Medulla oblongata (tissue), 1 donor: ENCODE results near the gene DPYD.

Experiments used
- DNase-seq: peaks from one replicate; pipeline ENCODE4 v3.0.0-alpha.2; 2015; ENCODE audit errors: extremely low spot score

Gene DPYD

DNA sequence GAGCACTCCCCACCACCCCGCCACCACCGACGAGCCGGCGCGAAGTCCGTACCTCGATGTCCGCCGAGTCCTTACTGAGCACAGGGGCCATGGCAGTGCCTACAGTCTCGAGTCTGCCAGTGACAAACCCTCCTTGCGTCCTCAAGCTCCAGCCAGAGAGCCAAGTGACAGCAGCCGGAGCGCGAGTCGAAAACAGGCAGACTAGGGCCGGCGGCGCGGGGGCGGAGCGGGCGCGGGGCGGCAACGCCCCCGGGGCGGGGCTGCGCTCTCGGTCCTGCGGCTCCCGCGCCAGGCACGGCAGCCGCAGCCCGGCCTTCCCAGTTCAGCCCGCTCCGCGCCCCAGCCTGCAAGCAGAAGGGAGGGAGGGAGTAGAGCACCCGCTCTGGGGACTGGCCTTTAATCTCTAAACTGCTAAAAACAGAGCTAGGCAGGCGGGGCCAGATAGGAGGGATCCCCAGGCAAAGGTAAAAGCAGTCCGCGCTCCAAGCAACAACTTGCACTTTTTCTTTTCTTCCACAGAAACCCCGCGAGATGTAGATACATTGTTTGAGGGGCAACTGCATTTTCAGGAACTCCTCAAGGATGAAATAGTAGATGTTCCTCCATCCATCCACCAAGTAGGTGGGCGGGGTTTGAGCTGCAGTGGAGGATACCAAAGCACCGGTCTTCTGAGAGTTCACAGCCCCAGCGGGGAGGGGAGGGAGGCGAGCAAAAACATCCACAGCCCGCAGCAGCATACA, at the start of gene DPYD:
Gene DPYD, minus strand, starts transcription at position 203 of the 740 bp plus-strand sequence. Its CDS starts 112 bp downstream, at position 91.
- DNase-seq = peak; percentile 89

DNA sequence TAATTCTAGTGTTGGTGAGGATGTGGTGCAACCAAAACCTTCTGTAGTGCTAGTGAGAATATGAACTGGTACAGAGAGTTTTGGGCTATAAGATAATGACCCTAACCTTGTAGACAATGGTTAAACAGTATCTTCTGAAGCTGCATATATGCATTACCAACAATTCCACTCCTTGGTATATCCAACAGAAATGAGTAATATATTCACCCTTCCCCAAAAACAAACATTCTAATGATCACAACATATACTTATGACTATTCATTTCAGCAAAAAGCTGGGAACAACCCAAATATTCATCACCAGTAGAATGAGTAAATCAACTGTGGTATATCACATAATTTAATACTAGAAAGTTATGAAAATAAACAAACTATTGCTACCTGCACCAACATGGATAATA, 39.6 kb upstream of the DPYD start:
- DNase-seq = no peak

DNA sequence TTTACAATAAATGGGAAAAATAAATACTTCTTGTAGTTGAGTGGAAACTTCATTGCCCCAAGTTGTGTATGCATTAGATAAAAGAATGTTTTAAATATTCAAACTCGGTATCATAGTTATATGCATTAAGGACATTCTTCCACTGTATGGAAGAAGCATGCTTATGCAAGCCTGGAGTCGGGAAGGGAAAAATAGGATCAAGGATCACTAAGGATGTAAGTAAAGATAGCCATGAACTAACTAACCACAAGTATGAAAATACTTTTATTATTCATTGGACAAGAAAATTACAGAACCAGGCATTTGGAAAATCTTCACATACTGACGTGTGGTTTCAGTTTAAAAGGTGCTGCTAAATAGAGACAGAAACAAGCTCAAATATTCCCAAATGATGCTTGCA, 26.9 kb upstream of the DPYD start:
- DNase-seq = no peak

DNA sequence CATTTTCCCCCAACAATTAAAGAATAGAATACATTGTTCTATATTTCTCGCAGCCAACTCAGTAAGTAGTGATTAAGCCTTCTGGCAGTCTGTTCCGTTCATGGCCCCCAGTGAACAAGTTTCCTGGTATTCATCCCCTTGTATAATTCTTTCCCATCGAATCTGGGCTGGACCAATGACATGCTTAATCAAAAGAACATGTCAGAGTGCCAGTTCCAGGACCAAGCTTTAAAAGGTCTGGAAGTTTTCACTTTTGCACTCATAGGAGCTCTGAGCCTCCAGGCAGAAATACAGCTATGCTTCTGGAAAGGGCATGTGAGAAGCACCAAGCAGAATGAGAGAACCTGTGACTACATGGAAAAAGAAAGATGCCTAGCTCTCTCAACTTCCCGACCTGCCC, 22.5 kb upstream of the DPYD start:
- DNase-seq = no peak

DNA sequence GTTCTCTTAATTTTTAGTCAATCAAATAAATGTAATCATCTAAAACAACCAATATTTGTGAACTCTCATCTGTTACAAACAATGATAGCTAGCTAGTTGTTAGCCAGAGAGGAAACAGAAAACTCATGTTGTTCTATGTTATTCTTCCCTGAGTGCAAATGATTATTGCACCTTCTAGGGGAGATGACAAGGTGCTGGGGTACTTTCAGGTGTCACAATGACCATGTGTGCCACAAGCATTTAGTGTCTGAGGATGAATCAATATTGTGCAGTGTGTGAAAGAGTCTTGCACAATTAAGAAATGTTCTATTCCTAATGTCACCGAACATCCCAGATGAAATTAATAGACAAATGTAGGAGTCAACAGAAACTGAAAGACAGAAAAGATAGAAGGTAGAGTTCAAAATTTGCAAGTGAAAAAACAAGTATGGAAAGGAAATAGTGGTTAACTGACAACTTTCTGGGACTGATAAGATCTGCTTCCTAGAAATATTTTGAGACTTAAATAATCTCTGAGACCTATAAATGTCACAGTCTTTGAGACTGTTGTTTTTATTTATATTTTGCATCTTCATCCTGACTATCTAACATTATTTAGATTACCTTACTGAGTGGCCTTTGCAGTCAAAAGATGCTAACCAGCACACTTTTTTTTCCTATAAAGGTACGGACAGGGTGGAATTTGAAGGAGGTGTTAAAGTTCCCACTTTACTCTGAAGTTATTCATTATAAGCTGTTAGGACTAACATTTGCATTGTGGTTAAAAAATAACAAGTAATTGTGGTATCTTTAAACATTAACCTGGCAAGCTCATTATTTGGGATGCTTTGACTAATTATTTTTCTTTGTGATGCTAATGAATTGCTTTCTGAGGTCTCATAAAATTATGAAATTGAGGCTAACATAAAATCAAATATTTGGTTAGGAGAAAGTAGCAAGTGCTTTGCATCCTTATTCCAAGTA, 21.6 kb upstream of the DPYD start:
- no peak for DNase-seq

- DNase-seq = no peak
Measured at GRCh38 chr1:97938285-97938642, 17.4 kb upstream of the DPYD start.

DNA sequence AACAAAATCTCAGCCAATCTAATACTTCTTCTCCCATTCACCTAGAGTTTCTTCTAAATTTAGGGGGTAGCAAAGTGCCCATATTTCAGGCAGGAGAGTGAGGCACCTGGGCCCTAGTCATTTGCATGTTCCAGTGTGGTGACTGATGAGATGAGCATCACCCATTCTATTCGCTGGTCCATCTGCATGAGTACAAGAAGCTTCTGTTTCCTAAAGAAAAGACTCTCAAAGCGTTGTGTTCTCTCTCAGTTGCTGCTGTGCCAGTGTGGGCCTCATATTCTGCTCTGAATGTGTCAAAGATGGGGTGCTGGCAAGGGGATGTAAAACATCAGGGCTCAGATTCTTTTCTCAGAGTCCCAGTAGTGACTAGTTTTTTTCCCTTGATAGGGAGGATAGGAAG, 16.1 kb upstream of the DPYD start:
- DNase-seq = peak; percentile 88

GRCh38 chr1:97934491-97934890, 13.7 kb upstream of the DPYD start:
- no peak for DNase-seq

GRCh38 chr1:97929874-97930851, 9.3 kb upstream of the DPYD start:
- no peak for DNase-seq

- DNase-seq = no peak
Measured at GRCh38 chr1:97926017-97926708, 5.3 kb upstream of the DPYD start.

- DNase-seq = no peak
Measured at GRCh38 chr1:97925151-97925550, 4.3 kb upstream of the DPYD start.

- DNase-seq = no peak
Measured at GRCh38 chr1:97923811-97924210, 3.0 kb upstream of the DPYD start.

DNA sequence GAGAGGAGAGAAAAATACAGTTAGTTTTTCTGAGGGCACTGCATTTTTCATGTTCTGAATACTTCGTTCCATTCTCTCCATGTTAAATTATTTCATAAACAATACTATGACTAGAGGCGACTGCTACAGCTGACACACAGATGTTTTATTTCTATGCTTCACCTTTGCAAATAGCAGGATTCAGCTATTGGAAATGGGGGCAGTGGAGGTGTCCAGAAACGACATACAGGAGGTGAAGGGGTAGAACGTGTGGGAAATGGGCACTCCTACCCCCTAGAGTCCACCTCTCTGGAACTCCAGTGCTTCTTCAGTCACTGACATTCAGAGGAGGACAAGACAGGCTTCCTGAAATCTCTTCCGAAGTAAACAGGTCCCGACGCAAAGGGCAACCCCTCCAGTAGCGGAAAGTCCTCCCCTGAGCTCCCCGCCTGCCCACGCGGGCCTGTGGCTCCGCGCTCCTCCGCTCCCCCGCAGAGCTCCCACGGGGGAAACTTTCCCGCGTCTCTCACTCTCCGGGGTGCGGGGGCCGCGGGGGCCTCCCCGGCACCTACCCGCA, 480 bp downstream of the DPYD start:
- peak; percentile 60 for DNase-seq

- peak; percentile 46 for DNase-seq
Measured at GRCh38 chr1:97919585-97920261, 1.1 kb downstream of the DPYD start.

DNA sequence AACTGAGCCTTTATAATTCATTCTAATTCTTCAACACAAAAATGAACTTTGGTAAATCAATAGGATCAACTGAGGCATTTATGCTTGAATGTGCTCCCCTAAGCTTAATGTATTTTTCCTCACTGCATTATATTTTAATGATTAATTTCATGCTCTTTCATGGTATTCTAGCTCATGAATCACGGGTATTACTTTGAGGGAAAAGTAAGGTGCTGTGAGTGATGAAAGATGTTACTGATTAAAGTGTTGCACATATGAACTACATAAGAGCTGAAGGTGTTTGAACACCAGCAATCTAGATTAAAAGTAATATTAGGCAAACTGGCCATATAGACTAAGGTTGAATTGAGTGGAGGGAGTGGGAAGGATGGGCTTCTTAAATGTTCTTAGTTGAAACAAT, 1.9 kb downstream of the DPYD start:
- no peak for DNase-seq

DNA sequence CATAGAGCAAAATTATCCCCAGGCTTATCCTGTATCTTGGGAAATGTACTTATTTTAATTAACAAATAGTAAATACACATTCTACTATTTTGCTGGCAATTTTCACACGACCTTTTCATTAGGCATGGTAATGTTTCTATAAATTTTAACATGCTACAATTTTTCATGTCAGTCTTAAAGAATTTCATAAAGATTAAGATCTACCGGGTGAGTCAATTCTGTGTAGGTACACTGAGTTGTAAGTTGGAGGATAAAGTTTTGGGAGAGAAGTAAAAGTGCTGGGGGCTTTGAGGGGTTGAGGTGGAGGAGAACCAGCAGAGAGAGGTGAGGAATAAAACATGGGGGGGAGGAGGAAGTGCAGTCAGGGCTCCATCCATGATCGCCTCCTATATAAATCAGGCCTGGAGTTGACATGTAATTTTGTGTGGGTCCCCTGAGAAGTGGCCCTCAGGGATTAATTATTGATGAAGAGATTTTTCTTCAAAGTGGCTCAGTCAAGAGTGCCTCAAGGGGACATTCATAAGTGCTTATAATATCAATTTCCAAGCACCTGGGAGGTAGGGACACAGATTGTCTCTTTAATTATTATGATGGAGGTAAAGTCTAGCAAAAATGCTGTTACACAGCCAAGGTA, 7.2 kb downstream of the DPYD start:
- DNase-seq = no peak

DNA sequence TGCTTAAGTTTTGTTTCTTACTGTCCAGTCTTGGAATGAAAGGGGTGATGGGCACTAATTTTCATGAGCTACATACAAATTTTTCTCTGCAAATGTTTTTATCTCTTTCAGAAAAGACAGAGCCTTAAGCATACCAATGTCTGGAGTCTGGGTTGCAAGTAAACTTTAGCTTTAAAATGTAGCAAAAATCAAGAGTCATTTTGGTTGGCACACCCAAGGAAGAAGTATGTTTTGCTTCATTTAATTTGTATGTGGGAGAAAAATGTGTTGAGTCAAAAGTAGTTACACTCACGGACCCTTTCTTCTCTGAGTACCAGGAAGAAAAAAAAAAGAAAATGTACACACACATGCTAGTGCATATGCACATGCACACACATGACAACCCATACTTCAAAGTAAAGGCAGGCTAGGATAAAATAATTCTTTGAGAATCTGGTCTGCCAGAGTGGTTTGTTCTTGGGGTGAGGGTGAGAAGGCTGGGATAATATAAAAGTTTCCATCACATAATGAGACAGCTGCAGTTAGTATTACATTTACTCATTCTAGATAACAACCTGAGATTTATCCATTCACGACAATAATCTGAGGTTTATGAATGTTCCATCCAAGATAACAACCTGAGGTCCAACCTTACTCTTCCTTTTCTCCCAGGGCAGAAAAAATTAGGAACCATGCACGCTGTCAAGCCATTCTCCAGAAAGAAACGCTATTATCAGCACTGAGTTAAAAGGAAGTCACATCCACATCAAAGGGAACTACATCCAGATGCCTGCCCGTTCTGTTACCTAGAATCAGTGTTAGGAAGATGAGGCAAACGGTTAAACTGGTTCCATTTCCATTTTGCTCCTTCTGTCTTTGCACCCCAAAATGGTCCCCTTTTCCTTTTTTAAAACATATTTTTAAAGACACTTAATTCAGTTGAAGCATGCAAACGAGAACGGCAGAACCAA, 9.3 kb downstream of the DPYD start:
- no peak for DNase-seq

GRCh38 chr1:97909266-97909665, 11.6 kb downstream of the DPYD start:
- no peak for DNase-seq

- no peak for DNase-seq
Measured at GRCh38 chr1:97907886-97908285, 12.9 kb downstream of the DPYD start.
